K562 (cell line): ENCODE results near the gene ATP8A1. TPM values are rescaled to one million over a fixed set of nuclear protein-coding genes. Genes with fewer than 3 reads are reported as not detected.

Experiments used
- ATAC-seq: fragments of 200-7000 bp; cut with Tn5 transposase; 3 replicates; pipeline ENCODE4 v1.9.1; 2020; ENCODE audit warnings: moderate library complexity
- BruUV-seq: library from RNA; stranded (reverse); fragments of 400-500 nt; replicated peaks from 2 replicates; lab custom pipeline; 2021; lab: Mats Ljungman, UMichigan
- CTCF ChIA-PET: fragments of 300-600 bp; formaldehyde crosslinking; extraction: SDS; loops from one replicate; lab custom pipeline; 2021; ENCODE audit warnings: low intra/inter-chr PET ratio; lab: Yijun Ruan, JAX
- POLR2A ChIA-PET: fragments of 300-600, 350-650 bp; sonication (Branson Sonifier 250); formaldehyde crosslinking; extraction: SDS; loops from one replicate; lab custom pipeline; 2021; ENCODE audit warnings: antibody characterized with exemption, inconsistent platforms; lab: Yijun Ruan, JAX
- DNase-seq, 4 experiments: peaks; one replicate each; pipeline versions ENCODE4 v3.0.0 to v3.0.0-alpha.2; 2011 to 2018; ENCODE audit warnings: low spot score in 3 of 4, mixed read lengths in 3 of 4; ENCODE audit errors: extremely low read depth in 1 of 4
- FAIRE-seq: peaks from 2 replicates; lab custom pipeline; 2011; peaks lifted over from hg19 to GRCh38; lab: Jason Lieb, UNC
- H2AFZ ChIP-seq: 2 replicates; pipeline ENCODE4 v1.6.0; 2011; ENCODE audit warnings: low read depth, low read length, control low read depth, inconsistent platforms
- H3K27ac ChIP-seq: fragments of 200-600 bp; 3 replicates; pipeline ENCODE4 v1.8.0; 2011; ENCODE audit warnings: low read depth, mild to moderate bottlenecking, control low read depth, inconsistent platforms, low read length, moderate library complexity, mixed read lengths; ENCODE audit errors: extremely low read depth
- H3K27me3 ChIP-seq, 2 experiments: fragments of 300-600 bp in 1 of 2; 2 replicates in 1 of 2; 3 replicates in 1 of 2; pipeline versions ENCODE4 v1.6.0 to v1.8.0; 2011; ENCODE audit warnings: inconsistent platforms in 2 of 2, low read length in 2 of 2, mild to moderate bottlenecking in 1 of 2, mixed read lengths in 1 of 2, moderate library complexity in 1 of 2; ENCODE audit not compliant: control insufficient read depth in 2 of 2, insufficient read depth in 2 of 2
- H3K36me3 ChIP-seq: fragments of 300-600 bp; 3 replicates; pipeline ENCODE4 v1.8.0; 2011; ENCODE audit warnings: mild to moderate bottlenecking, low read length, inconsistent platforms; ENCODE audit not compliant: control insufficient read depth, insufficient read depth
- H3K4me1 ChIP-seq, 2 experiments: fragments of 200-600 bp in 1 of 2; replicated peaks in 1 of 2; 2 replicates in 1 of 2; 3 replicates in 1 of 2; pipeline versions ENCODE4 v1.5.1 to v1.8.0; 2011; ENCODE audit warnings: inconsistent platforms in 2 of 2, low read length in 2 of 2, mild to moderate bottlenecking in 1 of 2, mixed read lengths in 1 of 2, moderate library complexity in 1 of 2; ENCODE audit not compliant: control insufficient read depth in 2 of 2, insufficient read depth in 2 of 2
- H3K4me2 ChIP-seq: 2 replicates; pipeline ENCODE4 v1.6.1; 2011; ENCODE audit warnings: low read length, control low read depth, inconsistent platforms, mixed read lengths; ENCODE audit not compliant: insufficient read depth
- H3K4me3 ChIP-seq: fragments of 200-600 bp; sonication (generic), shearing (Covaris generic); 2 replicates; pipeline ENCODE4 v1.5.1; 2016; ENCODE audit warnings: control low read depth, inconsistent platforms
- H3K79me2 ChIP-seq: fragments of 200-600 bp; 3 replicates; pipeline ENCODE4 v1.8.0; 2011; ENCODE audit warnings: low read length, inconsistent platforms; ENCODE audit not compliant: control insufficient read depth, insufficient read depth
- H3K9ac ChIP-seq, 2 experiments: 2 replicates each; pipeline versions ENCODE4 v1.6.0 to v1.6.1; 2011; ENCODE audit warnings: low read depth in 2 of 2, low read length in 2 of 2, control low read depth in 1 of 2, inconsistent platforms in 1 of 2, mild to moderate bottlenecking in 1 of 2, mixed read lengths in 1 of 2; ENCODE audit not compliant: insufficient read depth in 1 of 2
- H3K9me1 ChIP-seq: one replicate; pipeline ENCODE4 v1.6.0; 2011; ENCODE audit warnings: inconsistent platforms, mild to moderate bottlenecking, low read length, moderate library complexity; ENCODE audit not compliant: control insufficient read depth, insufficient read depth
- H3K9me3 ChIP-seq: replicated peaks from 2 replicates; pipeline ENCODE4 v1.5.1; 2011; ENCODE audit warnings: low read depth, low read length, inconsistent platforms; ENCODE audit not compliant: control insufficient read depth, insufficient read depth
- H4K20me1 ChIP-seq: replicated peaks from 2 replicates; pipeline ENCODE4 v1.6.1; 2011; ENCODE audit warnings: low read length, inconsistent platforms, mixed read lengths; ENCODE audit not compliant: control insufficient read depth, insufficient read depth
- CREB1 ChIP-seq, 2 experiments: sonication (generic) in 1 of 2; formaldehyde crosslinking in 1 of 2; IDR thresholded peaks; 2 replicates each; pipeline versions ENCODE4 v1.6.1 to v1.8.0; 2012 to 2022; ENCODE audit warnings: inconsistent platforms in 1 of 2, mild to moderate bottlenecking in 1 of 2, missing genetic modification reagents in 1 of 2, moderate library complexity in 1 of 2
- E2F3 ChIP-seq: fragments of 250-450 bp; sonication (Bioruptor Pico); IDR thresholded peaks from 2 replicates; pipeline ENCODE4 v1.4.0; 2020; ENCODE audit warnings: mild to moderate bottlenecking
- GATAD2A ChIP-seq: fragments of 450-650 bp; IDR thresholded peaks from 2 replicates; pipeline ENCODE4 v1.6.1; 2017
- NCOA4 ChIP-seq: fragments of 450-650 bp; IDR thresholded peaks from 2 replicates; pipeline ENCODE4 v1.6.1; 2018; ENCODE audit warnings: mild to moderate bottlenecking; ENCODE audit not compliant: partially characterized antibody
- STAG1 ChIP-seq: sonication (generic); formaldehyde crosslinking; IDR thresholded peaks from 2 replicates; pipeline ENCODE4 v1.5.0; 2020; ENCODE audit warnings: missing genetic modification reagents, borderline replicate concordance
- THRAP3 ChIP-seq: fragments of 450-650 bp; IDR thresholded peaks from 2 replicates; pipeline ENCODE4 v1.6.1; 2016; ENCODE audit warnings: mild to moderate bottlenecking, inconsistent platforms, borderline replicate concordance
- ZBTB40 ChIP-seq, 2 experiments: fragments of 450-650 bp in 1 of 2; sonication (generic) in 1 of 2; formaldehyde crosslinking in 1 of 2; IDR thresholded peaks; 2 replicates each; pipeline versions ENCODE4 v1.7.1 to v1.9.0; 2016 to 2022; ENCODE audit warnings: inconsistent platforms in 1 of 2, mild to moderate bottlenecking in 1 of 2, missing genetic modification reagents in 1 of 2
- ZNF347 ChIP-seq: fragments of 450-650 bp; formaldehyde crosslinking; IDR thresholded peaks from 2 replicates; pipeline ENCODE4 v1.4.0; 2020; ENCODE audit warnings: low read depth, mild to moderate bottlenecking, moderate library complexity
- ZNF518B ChIP-seq: fragments of 250-450 bp; sonication (Bioruptor Pico); IDR thresholded peaks from 2 replicates; pipeline ENCODE4 v1.5.0; 2021; ENCODE audit warnings: mild to moderate bottlenecking, moderate library complexity
- WGBS: fragments of 100-300 bp; shearing (Covaris generic); methylation state at CpG from one replicate; pipeline ENCODE4 v1.1.6; 2016; ENCODE audit warnings: low coverage, mixed read lengths; ENCODE audit not compliant: insufficient coverage; ENCODE audit errors: missing lambda C conversion rate; 5-methylcytosine and 5-hydroxymethylcytosine counted together
- in situ Hi-C: fragments of 300-500 bp; cut with MboI; formaldehyde crosslinking; loops from 4 replicates; pipeline ENCODE4 v1.15.0; 2018; ENCODE audit warnings: inconsistent platforms, mixed read lengths
- intact Hi-C: fragments of 100-400 bp; cut with micrococcal nuclease; formaldehyde crosslinking; loops from 2 replicates; pipeline ENCODE4 v1.14.2; 2022
- polyA plus RNA-seq, 8 experiments: library from polyadenylated mRNA; depleted of rRNA in 4 of 8; stranded (reverse) in 5 of 8; unstranded in 3 of 8; fragments of >200 nt; fragmentation: Nextera tagmentation in 2 of 8; fragmentation: Illumina TruSeq in 1 of 8; extraction: Ambion mirVana in 2 of 8; extraction: Trizol in 1 of 8; gene quantifications; 2 replicates each; pipeline versions ENCODE4 v1.2.1 to v1.2.3, GENCODE V29; 2011 to 2014; ENCODE audit warnings: inconsistent platforms in 1 of 8, missing spikeins in 1 of 8
- total RNA-seq, 7 experiments: library from RNA; depleted of rRNA in 6 of 7; stranded (reverse); fragments of >200 nt in 6 of 7; fragmentation: Illumina TruSeq in 2 of 7; extraction: Trizol in 2 of 7; gene quantifications; 2 replicates each; pipeline versions ENCODE4 v1.2.1 to v1.2.3, GENCODE V29; 2011 to 2021; ENCODE audit warnings: low replicate concordance in 1 of 7

ATP8A1 gene
- total and polyA plus RNA-seq, 9 of the 15 experiments (the other 6 are each of a cell fraction or from before 2014, with no cell fraction given) = 0.05 to 0.29 (median 0.07) TPM; not detected in 2

GRCh38 chr4:42607011-42607726 is 49.7 kb downstream of the ATP8A1 start:
- no peaks in the 10 kb centered on the region for H3K9me1 ChIP-seq
- intact Hi-C loops = no loop called here
- H3K9ac ChIP-seq = no peak overlapping the region
- H3K27me3 ChIP-seq = no peaks in the 10 kb centered on the region
- in situ Hi-C loops = no loop called here
- 3% methylated on average over 3 of the region's 3 CpGs for WGBS
- no peaks in the 10 kb centered on the region for H4K20me1 ChIP-seq
- H3K79me2 ChIP-seq = no peaks in the 10 kb centered on the region
- FAIRE-seq (no peak), DNase-seq (no peak), ATAC-seq (no peak)
- H3K9me3 ChIP-seq = no peaks in the 10 kb centered on the region
- no TSS peak for BruUV-seq
- H2AFZ ChIP-seq = no peak overlapping the region
- no peak overlapping the region for H3K4me3 ChIP-seq
- H3K4me2 ChIP-seq = no peak overlapping the region
- H3K4me1 ChIP-seq = no peaks in the 10 kb centered on the region
- no peaks in the 10 kb centered on the region for H3K36me3 ChIP-seq
- POLR2A ChIA-PET = interaction anchor here (1.1 kb wide), 1 partner anchor 10 kb away, joined by 3 read pairs; no protein-coding TSS in a partner anchor
- H3K27ac ChIP-seq = no peak overlapping the region
- CTCF ChIA-PET = no interaction called here
- TF ChIP-seq CREB1 (IDR thresholded peaks at IDR 0.05) = no peak
- TF ChIP-seq CREB1 (CRISPR knock-in tag; IDR thresholded peaks at IDR 0.05) = no peak
- TF ChIP-seq NCOA4 = no peak
- no peak for TF ChIP-seq E2F3
- TF ChIP-seq THRAP3 = no peak
- no peak for TF ChIP-seq STAG1 (CRISPR knock-in tag)
- TF ChIP-seq ZNF518B (CRISPR knock-in tag) = no peak
- TF ChIP-seq GATAD2A = no peak
- no peak for TF ChIP-seq ZNF347 (CRISPR knock-in tag)
- no peak for TF ChIP-seq ZBTB40 (IDR thresholded peaks at IDR 0.05)
- TF ChIP-seq ZBTB40 (CRISPR knock-in tag; IDR thresholded peaks at IDR 0.05) = no peak
